ENCODE data around the gene TAF12. TPM values are rescaled to one million over a fixed set of nuclear protein-coding genes. Genes with fewer than 3 reads are reported as not detected.

Gene TAF12
- polyA plus RNA-seq, 1 experiment: 31.8 TPM

GRCh38 chr1:28642056-28642846 is 616 bp downstream of the TAF12 start:
- CTCF ChIA-PET: interaction anchor here (1.0 to 4.1 kb wide), 4 partner anchors 19 to 234 kb away, joined by 3 to 16 read pairs (median 4); no protein-coding TSS in a partner anchor
- Histone ChIP-seq H3K36me3 (ENCODE audit: control insufficient read depth, insufficient read depth, low read length) (no peaks in the 10 kb centered on the region), H3K27me3 (ENCODE audit: control insufficient read depth, insufficient read depth, low read length) (no peaks in the 10 kb centered on the region), H3K4me3 (ENCODE audit: low read depth, low read length) (peak overlapping the region; percentile 71)
- POLR2A ChIA-PET: interaction anchor here (0.6 to 0.8 kb wide), 2 partner anchors 236 to 245 kb away, joined by 3 read pairs; no protein-coding TSS in a partner anchor
- DNase-seq (ENCODE audit: low read depth): no peak
- TF ChIP-seq CTCF (IDR thresholded peaks at IDR 0.05; ENCODE audit: insufficient read depth, low read depth, low read length): no peak

GRCh38 chr1:28640766-28641165 is 2.1 kb downstream of the TAF12 start:
- no peak for DNase-seq (ENCODE audit: low read depth)
- no peak overlapping the region for H3K4me3 ChIP-seq (ENCODE audit: low read depth, low read length)
- TF ChIP-seq CTCF (IDR thresholded peaks at IDR 0.05; ENCODE audit: insufficient read depth, low read depth, low read length): peak; percentile 35
- POLR2A ChIA-PET: no interaction called here
- CTCF ChIA-PET: interaction anchor here (0.8 to 1.1 kb wide), 2 partner anchors 15 to 237 kb away, joined by 3 read pairs; no protein-coding TSS in a partner anchor
- no peaks in the 10 kb centered on the region for H3K27me3 ChIP-seq (ENCODE audit: control insufficient read depth, insufficient read depth, low read length)
- no peaks in the 10 kb centered on the region for H3K36me3 ChIP-seq (ENCODE audit: control insufficient read depth, insufficient read depth, low read length)

GRCh38 chr1:28632560-28632959 is 10.3 kb downstream of the TAF12 start:
- no peaks in the 10 kb centered on the region for H3K36me3 ChIP-seq (ENCODE audit: control insufficient read depth, insufficient read depth, low read length)
- H3K27me3 ChIP-seq (ENCODE audit: control insufficient read depth, insufficient read depth, low read length): no peaks in the 10 kb centered on the region
- CTCF ChIA-PET: interaction anchor here (0.6 kb wide), 1 partner anchor 51 kb away, joined by 5 read pairs; no protein-coding TSS in a partner anchor
- DNase-seq (ENCODE audit: low read depth): no peak
- H3K4me3 ChIP-seq (ENCODE audit: low read depth, low read length): no peak overlapping the region
- POLR2A ChIA-PET: no interaction called here
- no peak for TF ChIP-seq CTCF (IDR thresholded peaks at IDR 0.05; ENCODE audit: insufficient read depth, low read depth, low read length)

- H3K36me3 ChIP-seq (ENCODE audit: control insufficient read depth, insufficient read depth, low read length): no peaks in the 10 kb centered on the region
- no peak for DNase-seq (ENCODE audit: low read depth)
- ChIA-PET POLR2A (no interaction called here), CTCF (no interaction called here)
- no peak for TF ChIP-seq CTCF (IDR thresholded peaks at IDR 0.05; ENCODE audit: insufficient read depth, low read depth, low read length)
- no peaks in the 10 kb centered on the region for H3K27me3 ChIP-seq (ENCODE audit: control insufficient read depth, insufficient read depth, low read length)
- no peak overlapping the region for H3K4me3 ChIP-seq (ENCODE audit: low read depth, low read length)
Observed at GRCh38 chr1:28631713-28632112, 11.2 kb downstream of the TAF12 start.

- POLR2A ChIA-PET: no interaction called here
- TF ChIP-seq CTCF (IDR thresholded peaks at IDR 0.05; ENCODE audit: insufficient read depth, low read depth, low read length): no peak
- DNase-seq (ENCODE audit: low read depth): no peak
- peaks cover 10% of the 10 kb centered on the region for H3K36me3 ChIP-seq (ENCODE audit: control insufficient read depth, insufficient read depth, low read length)
- CTCF ChIA-PET: no interaction called here
- H3K27me3 ChIP-seq (ENCODE audit: control insufficient read depth, insufficient read depth, low read length): no peaks in the 10 kb centered on the region
- H3K4me3 ChIP-seq (ENCODE audit: low read depth, low read length): no peak overlapping the region
Observed at GRCh38 chr1:28613175-28613574, 29.7 kb downstream of the TAF12 start.
